GM19240 (cell line): Measurements from ENCODE around the gene KRT9.
"Not testable (repeated sequence)": the region's sequence is repeated elsewhere in the genome, so short reads cannot be mapped to it uniquely, and the experiment has no call there.

Experiments used
- DNase-seq: peaks from one replicate; pipeline ENCODE4 v3.0.0; 2011; ENCODE audit warnings: low spot score; ENCODE audit not compliant: insufficient read length

The KRT9 gene, protein sequence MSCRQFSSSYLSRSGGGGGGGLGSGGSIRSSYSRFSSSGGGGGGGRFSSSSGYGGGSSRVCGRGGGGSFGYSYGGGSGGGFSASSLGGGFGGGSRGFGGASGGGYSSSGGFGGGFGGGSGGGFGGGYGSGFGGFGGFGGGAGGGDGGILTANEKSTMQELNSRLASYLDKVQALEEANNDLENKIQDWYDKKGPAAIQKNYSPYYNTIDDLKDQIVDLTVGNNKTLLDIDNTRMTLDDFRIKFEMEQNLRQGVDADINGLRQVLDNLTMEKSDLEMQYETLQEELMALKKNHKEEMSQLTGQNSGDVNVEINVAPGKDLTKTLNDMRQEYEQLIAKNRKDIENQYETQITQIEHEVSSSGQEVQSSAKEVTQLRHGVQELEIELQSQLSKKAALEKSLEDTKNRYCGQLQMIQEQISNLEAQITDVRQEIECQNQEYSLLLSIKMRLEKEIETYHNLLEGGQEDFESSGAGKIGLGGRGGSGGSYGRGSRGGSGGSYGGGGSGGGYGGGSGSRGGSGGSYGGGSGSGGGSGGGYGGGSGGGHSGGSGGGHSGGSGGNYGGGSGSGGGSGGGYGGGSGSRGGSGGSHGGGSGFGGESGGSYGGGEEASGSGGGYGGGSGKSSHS

DNA sequence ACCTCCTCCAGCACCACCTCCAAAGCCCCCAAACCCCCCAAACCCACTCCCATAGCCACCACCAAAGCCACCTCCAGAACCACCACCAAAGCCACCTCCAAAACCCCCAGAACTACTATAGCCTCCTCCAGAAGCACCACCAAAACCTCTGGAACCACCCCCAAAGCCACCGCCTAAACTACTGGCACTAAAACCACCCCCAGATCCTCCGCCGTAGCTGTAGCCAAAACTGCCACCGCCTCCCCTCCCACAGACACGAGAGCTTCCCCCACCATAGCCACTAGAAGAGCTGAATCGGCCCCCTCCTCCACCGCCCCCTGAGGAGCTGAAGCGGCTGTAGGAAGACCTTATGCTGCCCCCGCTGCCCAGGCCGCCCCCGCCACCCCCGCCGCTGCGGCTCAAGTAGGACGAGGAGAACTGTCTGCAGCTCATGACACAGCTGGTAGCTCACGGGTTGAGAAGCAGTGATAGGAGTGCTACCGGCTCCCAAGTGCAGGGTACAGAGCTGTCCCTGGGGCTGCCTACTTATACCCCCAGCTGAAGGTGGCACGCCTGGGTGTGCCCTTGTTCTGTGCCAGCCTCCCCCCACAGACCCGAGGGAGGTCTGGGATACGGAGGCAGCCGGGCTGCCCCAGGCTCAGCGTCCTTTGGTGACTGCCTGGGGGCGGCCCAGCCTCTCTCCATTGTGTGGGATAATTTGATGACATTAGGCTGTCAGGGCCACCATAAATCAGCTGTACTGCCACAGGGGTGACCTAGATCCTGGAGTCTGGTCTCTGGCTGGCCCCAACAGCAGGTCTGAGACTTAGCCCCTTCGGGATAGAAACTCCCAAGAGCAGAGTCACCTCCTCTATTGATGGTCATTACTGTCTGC, at the start of gene KRT9:
KRT9 (minus strand) TSS at position 499 of the 874 bp plus-strand sequence; CDS start at position 432, 67 bp downstream.
- DNase-seq, result no peak

DNA sequence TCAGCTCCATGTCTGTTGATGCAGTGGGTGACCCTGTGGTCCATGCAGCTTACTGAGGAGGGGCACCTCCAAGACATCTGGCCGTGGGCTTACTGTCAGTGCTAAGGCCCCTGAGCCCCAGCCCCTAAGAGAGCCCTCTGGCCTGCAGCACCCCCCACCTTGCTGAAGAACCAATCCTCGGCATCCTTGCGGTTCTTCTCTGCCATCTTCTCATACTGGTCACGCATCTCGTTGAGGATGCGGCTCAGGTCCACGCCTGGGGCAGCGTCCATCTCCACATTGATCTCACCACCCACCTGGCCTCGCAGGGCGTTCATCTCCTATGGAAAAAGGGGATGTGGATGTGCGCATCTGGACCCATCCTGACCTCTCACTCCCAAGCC, 49.6 kb upstream of the KRT9 start:
- not testable (repeated sequence) for DNase-seq

DNA sequence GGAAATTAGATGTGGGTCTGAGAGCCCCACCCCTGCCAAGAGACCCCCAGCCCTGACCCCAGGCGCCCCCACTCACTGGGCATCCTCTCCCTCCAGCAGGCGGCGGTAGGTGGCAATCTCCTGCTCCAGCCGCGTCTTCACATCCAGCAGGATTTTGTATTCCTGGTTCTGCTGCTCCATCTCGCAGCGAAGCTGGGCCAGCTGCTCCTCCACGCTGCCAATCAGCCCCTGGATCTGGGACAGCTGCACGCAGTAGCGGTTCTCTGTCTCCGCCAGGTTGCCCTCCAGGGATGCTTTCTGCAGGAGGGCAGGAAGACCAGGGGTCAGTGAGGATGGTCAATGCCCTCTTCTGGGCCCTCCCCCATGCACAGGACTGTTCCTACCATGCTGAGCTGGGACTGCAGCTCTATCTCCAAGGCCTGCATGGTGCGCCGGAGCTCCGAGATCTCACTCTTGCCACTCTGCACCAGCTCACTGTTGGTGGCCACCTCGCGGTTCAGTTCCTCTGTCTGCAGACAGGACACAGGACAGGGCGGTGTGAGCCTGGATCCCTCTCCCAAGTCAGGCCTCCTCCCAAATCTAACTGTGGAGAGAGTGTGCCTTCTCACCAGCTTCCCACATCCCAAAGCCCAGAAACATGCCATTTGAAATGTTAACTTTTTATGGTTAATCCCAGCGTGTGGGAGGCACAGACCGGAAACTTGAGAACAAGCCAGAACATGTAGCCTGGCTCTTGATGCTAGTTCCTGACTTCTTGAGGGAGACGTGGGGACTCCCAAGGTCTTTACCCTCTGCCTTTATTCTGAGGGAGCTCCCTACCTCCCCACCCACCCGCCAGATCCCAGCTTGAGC, 49.0 kb upstream of the KRT9 start:
- no peak for DNase-seq

DNA sequence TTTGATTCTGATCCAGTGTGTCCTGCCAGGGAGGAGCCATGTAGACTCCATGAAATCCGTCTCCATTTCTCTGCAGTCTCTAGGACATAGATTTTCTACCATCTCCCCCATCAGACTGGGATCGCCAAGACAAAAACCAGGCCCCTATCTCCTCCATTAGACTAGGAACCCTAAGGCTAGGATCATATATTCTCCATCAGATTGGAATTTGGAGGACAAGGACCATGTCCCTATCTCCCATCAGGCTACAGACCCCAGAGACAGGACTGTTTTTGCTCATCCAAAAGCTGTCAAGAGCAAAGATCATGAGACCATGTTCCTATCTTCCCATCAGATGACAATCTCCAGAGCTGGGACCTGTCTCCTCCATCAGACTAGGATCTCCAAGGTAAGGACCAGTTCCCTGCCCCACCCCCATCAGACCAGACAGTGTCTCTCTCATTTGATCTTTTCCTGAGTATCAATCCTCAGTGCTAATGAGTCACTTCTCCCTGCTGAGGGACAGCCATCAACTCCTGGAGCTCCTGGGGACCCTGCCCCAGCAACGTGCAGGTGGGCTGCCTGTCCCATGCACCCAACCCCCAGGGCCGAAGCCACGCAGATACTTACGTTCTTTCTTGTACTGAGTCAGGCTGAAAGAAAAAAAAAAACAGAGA, 48.2 kb upstream of the KRT9 start:
- DNase-seq, result not testable (repeated sequence)

DNA sequence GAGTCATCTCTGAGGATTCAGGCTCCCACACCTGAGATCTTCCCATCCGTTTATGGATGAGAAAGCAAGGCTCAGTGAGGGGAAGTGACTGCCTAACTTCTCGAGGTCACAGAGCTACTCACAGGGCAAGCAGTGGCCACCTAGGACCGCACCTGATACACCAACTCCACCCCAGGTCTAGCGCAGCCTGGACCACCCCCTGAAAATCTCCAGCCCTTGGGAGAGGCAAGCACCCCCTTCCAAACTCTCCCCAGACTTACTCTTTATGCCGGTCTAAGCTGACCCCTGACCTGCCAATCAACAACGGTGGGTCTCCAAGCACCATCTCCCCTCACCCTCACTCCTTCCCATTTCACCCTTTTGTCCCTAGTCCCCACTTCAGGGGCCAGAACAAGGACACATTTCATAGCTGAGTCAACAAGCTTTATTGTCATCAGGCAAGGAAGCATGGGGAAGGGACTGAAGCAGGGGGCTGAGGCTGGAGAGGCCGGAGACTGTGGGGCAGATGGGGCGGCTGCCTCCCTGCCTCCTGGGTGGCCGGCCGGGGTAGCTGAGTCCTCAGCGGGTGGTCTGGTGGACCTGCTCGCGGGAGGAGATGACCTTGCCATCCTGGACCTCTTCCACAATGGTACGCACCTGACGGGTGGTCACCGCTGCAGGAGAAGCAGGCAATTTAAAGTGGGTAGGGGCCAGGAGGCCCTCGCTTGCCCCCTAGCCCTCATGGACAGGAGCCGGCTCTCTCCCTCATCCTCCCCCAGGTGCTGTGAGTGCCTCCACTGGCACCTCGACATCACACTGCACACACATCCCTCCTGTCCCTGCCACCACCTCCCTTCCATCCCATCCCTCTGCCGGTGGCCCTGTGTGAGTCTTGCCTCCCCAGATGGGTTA, 47.4 kb upstream of the KRT9 start:
- DNase-seq, result no peak

DNA sequence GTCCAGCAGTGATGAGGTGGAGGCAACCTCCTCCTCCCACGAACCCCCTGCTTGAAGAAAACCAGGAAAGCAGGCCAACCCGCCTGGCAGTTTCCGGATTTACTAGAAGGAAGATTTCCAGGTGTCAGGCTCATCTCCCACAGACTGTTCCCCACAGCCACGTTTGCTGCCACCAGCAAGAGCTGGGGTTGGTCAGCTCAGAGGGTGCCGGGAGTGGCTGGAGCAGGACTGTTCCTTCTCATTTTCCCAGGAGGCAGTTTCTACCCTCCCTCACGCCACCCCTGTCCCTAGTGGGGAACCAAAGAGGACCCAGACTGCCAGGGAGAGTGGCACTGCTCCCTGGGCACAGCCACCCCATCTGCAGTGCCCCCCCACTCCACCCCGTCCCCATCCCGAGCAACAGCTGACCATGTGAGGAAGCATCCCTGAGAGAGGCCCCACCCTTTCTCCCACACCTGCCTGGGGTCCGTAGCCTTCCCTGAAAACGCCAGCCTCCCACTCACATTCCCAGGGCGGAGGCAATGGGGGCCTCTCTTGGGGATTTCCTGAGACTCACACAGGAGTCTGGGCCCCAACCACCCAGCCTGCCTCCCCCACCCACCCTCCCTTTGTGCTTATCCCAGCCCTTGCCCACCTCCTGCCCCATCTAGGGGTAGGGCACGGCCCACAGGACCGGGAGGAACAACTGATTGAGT, 46.6 kb upstream of the KRT9 start:
- no peak for DNase-seq

DNA sequence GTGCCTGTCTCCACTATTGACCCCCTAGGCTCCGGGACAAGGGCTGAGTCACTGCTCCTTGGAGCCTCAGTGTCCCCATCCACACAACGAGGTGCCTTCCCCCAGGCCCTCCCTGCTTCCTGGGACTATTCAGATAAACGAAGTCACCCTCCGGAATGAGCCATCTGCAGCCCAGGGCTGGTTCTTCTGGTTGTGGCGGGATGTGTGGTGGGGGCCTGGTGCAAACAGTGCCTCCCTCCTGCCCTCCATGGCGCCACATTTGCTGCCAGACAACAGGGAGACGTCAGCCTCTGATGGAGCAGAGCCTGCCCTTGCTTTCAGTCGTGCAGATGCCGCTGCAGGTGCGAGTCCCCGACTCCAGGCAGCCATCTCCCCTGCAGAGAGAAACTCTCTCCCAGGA, 45.8 kb upstream of the KRT9 start:
- DNase-seq, result no peak

DNA sequence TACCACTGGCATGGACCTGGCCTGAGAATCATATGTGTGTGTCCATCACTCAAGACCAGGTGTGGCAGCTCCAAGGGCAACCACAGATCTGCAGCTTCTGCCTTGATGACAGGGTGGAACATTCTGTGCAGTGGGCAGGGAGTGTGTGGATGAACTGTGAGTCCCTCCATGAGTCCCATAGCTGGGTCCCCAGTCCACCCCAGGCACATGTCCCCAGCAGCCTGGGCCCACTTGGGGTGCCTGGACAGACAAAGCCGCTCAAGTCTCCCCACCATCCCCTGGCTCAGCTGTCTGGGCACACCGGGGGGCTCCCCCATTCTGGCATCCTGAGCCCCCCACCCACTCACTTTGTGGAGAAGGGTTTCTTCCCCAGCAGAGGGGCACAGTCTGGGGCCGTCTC, 45.3 kb upstream of the KRT9 start:
- no peak for DNase-seq

DNA sequence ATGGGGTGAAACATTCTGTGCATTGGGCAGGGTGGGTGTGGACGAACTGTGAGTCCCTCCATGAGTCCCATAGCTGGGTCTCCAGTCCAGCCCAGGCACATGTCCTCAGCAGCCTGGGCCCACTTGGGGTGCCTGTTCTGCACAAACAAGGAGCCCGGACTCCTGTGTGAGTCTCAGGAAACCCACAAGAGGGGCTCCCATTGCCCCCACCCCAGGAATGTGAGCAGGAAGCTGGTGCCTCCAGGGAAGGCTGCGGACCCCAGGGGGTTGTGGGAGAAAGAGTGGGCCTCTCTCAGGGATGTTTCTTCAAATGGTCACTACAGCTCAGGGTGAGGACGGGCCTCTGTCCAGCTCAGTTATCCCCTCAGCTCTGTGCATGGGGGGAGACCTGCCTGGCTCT, 44.6 kb upstream of the KRT9 start:
- not testable (repeated sequence) for DNase-seq

DNA sequence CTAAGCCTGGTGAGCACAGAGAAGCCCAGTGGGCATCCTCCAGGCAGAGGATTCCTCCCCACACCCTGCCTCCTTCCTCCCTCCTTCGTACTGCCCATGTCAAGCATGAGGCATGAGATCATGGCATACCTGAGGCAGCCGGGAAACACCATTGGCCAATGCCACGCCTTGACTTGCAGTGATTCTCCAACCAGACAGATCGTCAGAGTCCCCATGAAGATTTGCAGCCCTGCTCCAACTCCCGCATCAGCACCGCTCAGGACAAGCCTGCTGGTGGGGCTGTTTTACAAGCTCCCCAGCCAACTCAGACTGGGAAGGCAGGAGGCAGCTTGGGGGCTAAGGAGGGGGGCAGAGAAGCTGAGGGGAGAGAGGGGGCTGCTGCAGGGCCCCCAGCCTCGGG, 43.6 kb upstream of the KRT9 start:
- DNase-seq, result no peak

DNA sequence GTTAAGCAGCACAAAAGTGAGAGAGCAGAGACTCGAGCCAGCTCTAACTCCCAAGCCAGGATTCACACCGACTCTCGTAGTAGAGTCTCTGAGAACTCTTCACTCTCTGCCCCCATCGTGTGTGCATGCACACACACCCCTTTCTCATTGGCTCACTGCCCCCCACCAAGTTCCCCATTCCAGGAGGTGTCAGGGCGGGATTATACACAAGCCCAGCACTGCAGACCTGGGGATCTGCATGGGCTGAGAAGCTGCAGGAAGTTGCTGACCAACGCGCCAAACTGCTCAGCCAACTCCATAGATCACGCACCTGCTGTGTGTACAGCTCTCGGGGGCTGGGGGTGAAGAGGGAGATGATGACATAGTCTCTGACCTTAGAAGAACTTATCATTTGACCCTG, 42.9 kb upstream of the KRT9 start:
- not testable (repeated sequence) for DNase-seq

DNA sequence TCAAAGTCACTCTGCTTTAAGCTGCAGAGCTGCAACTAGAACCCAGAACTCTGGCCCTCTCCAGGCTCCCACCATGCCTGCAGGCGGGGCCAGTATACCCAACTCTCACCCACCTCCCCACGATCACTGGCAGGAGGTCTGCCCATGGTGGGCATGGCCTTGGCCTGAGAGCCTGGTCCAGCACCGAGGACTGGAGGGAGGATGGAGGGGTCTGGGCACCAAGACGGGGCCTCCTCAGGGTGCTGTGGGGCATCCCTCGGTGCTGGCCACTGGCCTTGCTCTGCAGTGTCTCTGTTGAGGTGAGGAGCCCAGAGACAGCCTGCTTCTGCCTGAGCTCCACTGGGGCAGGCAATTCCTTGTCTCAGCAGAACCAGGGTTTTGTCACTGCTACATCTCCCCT, 42.2 kb upstream of the KRT9 start:
- no peak for DNase-seq

DNA sequence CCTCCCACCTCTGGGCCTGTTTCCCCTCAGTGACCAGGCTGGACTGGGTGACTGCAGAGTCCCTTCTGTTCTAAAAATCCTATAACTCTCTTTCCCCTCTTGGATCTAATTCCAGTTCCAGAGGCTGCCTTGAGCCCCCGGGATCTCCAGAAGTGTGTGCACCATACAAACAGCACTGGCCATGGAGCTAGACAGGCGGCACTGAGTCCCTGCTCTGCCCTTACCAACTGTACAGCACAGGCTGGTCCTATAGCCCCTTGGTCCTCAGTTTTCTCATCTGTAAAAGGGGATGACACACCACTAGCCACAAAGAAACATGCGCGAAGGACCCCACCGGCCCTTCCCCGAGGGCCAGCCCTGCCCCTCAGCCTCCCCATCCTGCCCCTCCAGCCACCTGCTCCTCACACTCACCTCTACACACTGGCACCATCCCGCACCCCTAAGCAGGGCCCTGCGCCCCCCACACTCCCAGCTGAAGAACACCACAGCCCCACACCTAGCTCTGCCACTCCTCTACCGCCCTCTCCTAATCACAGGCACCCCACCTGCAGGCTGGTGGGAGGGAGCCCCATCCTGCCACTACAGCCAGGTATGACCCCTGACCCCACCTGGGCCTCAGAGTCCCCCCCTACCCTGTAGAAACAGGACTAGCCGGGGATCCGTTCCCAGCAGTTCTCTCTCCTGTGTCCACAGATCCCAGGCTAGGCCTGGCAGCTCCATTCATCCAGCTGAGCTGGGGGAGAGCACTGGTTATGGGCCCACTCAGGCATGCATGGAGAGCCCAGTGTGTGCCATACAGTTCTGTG, 41.6 kb upstream of the KRT9 start:
- DNase-seq, result no peak

DNA sequence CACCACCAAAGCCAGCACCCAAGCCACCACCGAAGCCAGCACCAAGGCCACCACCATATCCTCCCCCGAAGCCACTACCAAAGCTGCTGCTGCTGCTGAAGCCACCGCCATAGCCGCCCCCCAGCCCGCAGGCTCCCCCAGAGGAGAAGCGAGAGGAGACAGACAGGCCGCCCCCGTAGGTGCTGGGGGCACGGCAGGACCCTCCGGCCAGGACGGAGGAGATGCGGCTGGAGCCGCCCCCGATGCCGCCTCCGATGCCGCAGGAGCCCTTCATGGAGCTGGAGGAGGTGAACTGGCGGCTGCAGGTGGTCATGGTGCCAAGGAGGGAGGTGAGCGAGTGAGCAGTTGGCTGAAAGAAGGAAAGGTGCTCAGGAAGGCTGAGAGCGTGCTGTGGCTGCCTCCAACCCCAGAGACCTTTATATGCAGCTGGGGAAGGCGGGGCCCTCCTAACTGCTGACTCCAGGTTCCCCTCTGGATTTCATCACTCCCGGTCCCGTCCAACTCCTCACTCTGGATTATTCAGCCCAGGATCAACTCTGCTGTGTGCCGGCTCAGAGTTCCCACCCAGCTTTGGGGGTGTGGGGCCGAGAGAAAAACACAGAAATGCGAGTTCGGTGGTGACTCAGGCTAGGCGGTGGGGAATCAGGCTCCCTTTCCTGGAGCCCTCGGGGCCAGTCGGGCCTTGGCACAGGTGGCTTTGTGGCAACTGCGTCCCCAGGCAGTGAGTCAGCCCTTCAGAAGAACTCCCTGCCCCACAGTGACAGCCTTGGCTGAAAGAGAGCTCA, 40.7 kb upstream of the KRT9 start, which contains the start of gene KRT16:
KRT16 (minus strand) TSS at position 392 of the 785 bp plus-strand sequence; CDS start at position 313, 79 bp downstream.
- DNase-seq, result not testable (repeated sequence)

DNA sequence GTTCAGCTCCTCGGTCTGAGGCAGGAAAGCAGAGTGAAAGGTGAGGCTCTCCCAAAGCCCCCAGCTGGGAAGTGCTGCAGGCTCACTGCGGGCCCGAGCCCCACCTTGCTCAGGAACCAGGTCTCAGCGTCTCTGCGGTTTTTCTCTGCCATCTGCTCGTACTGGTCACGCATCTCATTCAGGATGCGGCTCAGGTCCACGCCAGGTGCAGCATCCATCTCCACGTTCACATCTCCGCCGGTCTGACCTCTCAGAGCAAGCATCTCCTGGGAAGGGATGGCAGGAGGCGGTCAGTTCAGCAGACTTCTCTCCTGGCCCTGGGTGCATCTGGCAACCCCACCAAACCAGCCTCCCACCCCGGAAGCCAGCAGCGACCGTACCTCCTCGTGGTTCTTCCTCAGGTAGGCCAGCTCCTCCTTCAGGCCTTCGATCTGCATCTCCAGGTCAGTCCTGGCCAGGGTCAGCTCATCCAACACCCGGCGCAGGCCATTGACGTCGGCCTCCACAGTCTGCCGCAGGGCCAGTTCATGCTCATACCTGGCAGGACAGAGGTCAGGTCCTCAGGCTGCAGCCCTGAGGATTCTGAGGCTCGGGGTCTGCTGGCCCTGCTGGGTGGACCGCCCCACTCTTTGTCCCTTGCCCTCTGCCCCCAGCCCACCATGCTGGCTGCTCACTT, 39.2 kb upstream of the KRT9 start:
- no peak for DNase-seq

DNA sequence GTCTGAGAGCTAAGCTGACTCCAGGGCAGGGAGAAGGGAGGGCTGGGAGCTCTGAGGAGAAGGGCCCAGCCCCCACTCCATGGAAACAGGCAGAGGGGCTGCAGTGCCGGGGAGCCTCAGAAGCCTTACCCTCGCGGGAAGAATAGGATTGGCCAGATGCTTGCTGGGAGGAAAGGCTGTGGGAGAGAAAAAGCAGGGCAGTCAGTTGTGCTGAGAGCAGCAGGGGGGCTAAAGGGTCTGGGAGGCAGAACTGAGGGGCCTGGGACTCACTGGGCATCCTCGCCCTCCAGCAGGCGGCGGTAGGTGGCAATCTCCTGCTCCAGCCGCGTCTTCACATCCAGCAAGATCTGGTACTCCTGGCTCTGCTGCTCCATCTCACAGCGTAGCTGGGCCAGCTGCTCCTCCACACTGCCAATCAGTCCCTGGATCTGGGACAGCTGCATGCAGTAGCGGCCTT, 38.2 kb upstream of the KRT9 start:
- DNase-seq, result not testable (repeated sequence)
